Measurements from ENCODE around the gene PTGER1. TPM values are rescaled to one million over a fixed set of nuclear protein-coding genes. Genes with fewer than 3 reads are reported as not detected.

PTGER1 gene
- total and polyA plus RNA-seq, 2 experiments from 2014 or later: 0.57 TPM; not detected in 1

- H3K27ac ChIP-seq (ENCODE audit: low read depth): no peak overlapping the region
- H3K36me3 Mint-ChIP-seq (ENCODE audit: low read depth): peaks cover 9% of the 10 kb centered on the region
- TF ChIP-seq POLR2AphosphoS5 (IDR thresholded peaks at IDR 0.05; ENCODE audit: low read depth): no peak
- TF ChIP-seq ETS1 (IDR thresholded peaks at IDR 0.05): no peak
- H3K4me2 ChIP-seq: no peak overlapping the region
- H3K4me3 ChIP-seq: no peak overlapping the region
- no peaks in the 10 kb centered on the region for H3K9me3 Mint-ChIP-seq
- no peaks in the 10 kb centered on the region for H3K9me2 ChIP-seq (ENCODE audit: insufficient read depth)
- no peaks in the 10 kb centered on the region; the same call in 1 of the 2 replicates for H3K4me1 ChIP-seq (ENCODE audit: insufficient read depth)
- peaks cover 22% of the 10 kb centered on the region for H3K4me1 Mint-ChIP-seq
- H3K27me3 Mint-ChIP-seq (ENCODE audit: insufficient read depth, low read depth, poor library complexity): peaks cover 17% of the 10 kb centered on the region
- H3K79me2 ChIP-seq (replicated peaks; ENCODE audit: insufficient read depth): peaks cover 28% of the 10 kb centered on the region
- H3K27ac Mint-ChIP-seq: no peak overlapping the region
- H2AFZ ChIP-seq: peak overlapping the region; percentile 82
- H3K4me3 Mint-ChIP-seq: no peak overlapping the region
- peaks cover 4% of the 10 kb centered on the region; the same call in 1 of the 2 replicates for H4K20me1 ChIP-seq (replicated peaks; ENCODE audit: insufficient read depth)
- no peaks in the 10 kb centered on the region; the same call in 1 of the 2 replicates for H3K36me3 ChIP-seq (ENCODE audit: insufficient read depth)
- no peaks in the 10 kb centered on the region for H3K27me3 ChIP-seq (ENCODE audit: insufficient read depth)
- ATAC-seq (peak; percentile 15), DNase-seq (ENCODE audit: low spot score) (peak; percentile 50)
- H3F3A ChIP-seq (replicated peaks; ENCODE audit: low read depth): peaks cover 11% of the 10 kb centered on the region
Measured at GRCh38 chr19:14497228-14497921, 22.2 kb upstream of the PTGER1 start.

- Histone ChIP-seq H3K4me2 (peak overlapping the region; percentile 68; the same call in 1 of the 2 replicates), H3K36me3 (ENCODE audit: insufficient read depth) (no peaks in the 10 kb centered on the region; the same call in 1 of the 2 replicates), H3K79me2 (replicated peaks; ENCODE audit: insufficient read depth) (peaks cover 28% of the 10 kb centered on the region), H3K27me3 (ENCODE audit: insufficient read depth) (no peaks in the 10 kb centered on the region), H3K9me2 (ENCODE audit: insufficient read depth) (no peaks in the 10 kb centered on the region), H3F3A (replicated peaks; ENCODE audit: low read depth) (peaks cover 11% of the 10 kb centered on the region), H3K4me1 (ENCODE audit: insufficient read depth) (no peaks in the 10 kb centered on the region; the same call in 1 of the 2 replicates), H2AFZ (peak overlapping the region; percentile 82), H3K27ac (ENCODE audit: low read depth) (no peak overlapping the region), H4K20me1 (replicated peaks; ENCODE audit: insufficient read depth) (peaks cover 8% of the 10 kb centered on the region; the same call in 1 of the 2 replicates), H3K4me3 (peak overlapping the region; percentile 44; the same call in 1 of the 2 replicates)
- no peak for ATAC-seq
- TF ChIP-seq ZNF331 (CRISPR knock-in tag; IDR thresholded peaks at IDR 0.05; ENCODE audit: low read depth) (no peak), EZH2phosphoT487 (IDR thresholded peaks at IDR 0.05; ENCODE audit: unreplicated experiment) (no peak), EZH2 (IDR thresholded peaks at IDR 0.05; ENCODE audit: low read depth, unreplicated experiment) (no peak), STAT1 (IDR thresholded peaks at IDR 0.05; ENCODE audit: unreplicated experiment) (no peak), CREB1 (CRISPR knock-in tag; IDR thresholded peaks at IDR 0.05; ENCODE audit: low read depth) (no peak), JUNB (IDR thresholded peaks at IDR 0.05; ENCODE audit: unreplicated experiment) (no peak), POLR2AphosphoS5 (IDR thresholded peaks at IDR 0.05; ENCODE audit: low read depth) (no peak), CTCF (conservative IDR thresholded peaks at IDR 0.05; ENCODE audit: low read depth in 2 of 2) (no peak), NANOG (IDR thresholded peaks at IDR 0.05; ENCODE audit: borderline replicate concordance) (no peak), REST (IDR thresholded peaks at IDR 0.05; ENCODE audit: unreplicated experiment) (no peak)
- no peak for DNase-seq (ENCODE audit: low spot score)
- peaks cover 14% of the 10 kb centered on the region for H3K36me3 Mint-ChIP-seq (ENCODE audit: low read depth)
- H3K27ac Mint-ChIP-seq: peak overlapping the region; percentile 53
- H3K9me3 Mint-ChIP-seq: no peaks in the 10 kb centered on the region
- H3K4me1 Mint-ChIP-seq: peaks cover 22% of the 10 kb centered on the region
- H3K4me3 Mint-ChIP-seq: peak overlapping the region; percentile 89
- H3K27me3 Mint-ChIP-seq (ENCODE audit: insufficient read depth, low read depth, poor library complexity): peaks cover 18% of the 10 kb centered on the region
Measured at GRCh38 chr19:14496834-14497227, 21.7 kb upstream of the PTGER1 start.

Measured in GM23338 (cell line).